NCI-H774 (cell line): ENCODE data around the gene SDHAF2.
"Not testable (repeated sequence)": the region's sequence is repeated elsewhere in the genome, so short reads cannot be mapped to it uniquely, and the experiment has no call there.

Experiments used
- DNase-seq: peaks from one replicate; lab custom pipeline; 2025; lab: John Stamatoyannopoulos, UW

The SDHAF2 gene

GRCh38 chr11:61425367-61426131, 4.4 kb upstream of the SDHAF2 start:
- no peak for DNase-seq

DNA sequence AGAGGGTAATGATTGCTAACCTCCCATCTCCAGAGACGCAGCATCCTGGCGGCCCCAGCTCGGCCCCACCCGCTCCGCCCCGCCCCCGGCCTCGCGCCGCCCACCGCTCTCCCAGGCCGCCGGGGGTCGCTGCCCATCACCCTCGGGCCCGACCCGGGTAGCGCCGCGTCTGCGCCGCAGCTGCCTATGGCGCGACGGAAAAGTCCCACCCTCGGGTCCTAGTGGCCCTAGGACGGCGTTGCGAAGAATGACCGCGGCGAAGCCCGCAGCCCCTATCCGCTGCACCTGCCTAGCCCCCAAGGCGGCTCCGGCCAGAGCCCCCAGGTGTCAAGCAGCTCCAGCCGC, 606 bp upstream of the SDHAF2 start:
- peak; percentile 57 for DNase-seq

DNA sequence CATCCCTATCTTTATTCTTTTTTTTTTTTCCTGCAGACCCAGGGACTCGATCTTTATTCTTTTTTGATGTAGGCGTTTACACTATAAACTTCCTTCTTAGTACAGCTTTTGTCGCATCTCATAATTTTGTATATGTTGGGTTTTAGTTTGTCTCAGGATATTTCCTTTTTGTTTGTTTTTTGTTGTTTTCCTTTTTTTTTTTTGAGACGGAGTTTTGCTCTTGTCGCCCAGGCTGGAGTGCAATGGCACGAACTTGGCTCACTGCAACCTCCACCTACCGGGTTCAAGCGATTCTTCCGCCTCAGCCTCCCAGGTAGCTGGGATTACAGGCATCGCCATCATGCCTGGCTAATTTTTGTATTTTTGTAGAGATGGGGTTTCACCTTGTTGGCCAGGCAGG, 915 bp downstream of the SDHAF2 start:
- DNase-seq = not testable (repeated sequence)

GRCh38 chr11:61437496-61437895, 7.6 kb downstream of the SDHAF2 start:
- no peak for DNase-seq

DNA sequence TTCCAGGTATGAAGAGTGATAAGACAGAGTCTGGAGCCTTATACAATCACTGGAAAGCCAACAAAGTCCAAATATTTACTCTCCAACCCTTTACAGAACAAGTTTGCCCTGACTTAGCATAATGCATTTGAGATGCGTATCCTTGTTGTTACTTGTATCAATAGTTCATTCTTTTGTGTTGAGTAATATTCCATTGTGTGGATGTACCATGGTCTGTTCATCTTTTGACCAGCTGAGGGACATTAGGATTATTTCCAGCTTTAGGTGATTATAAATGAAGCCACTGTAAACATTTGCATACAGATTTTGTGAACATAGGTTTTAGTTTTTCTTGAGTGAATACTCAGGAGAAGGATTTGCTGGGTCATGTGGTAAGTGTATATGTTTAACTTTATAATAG, 9.7 kb downstream of the SDHAF2 start:
- peak; percentile 49 for DNase-seq

DNA sequence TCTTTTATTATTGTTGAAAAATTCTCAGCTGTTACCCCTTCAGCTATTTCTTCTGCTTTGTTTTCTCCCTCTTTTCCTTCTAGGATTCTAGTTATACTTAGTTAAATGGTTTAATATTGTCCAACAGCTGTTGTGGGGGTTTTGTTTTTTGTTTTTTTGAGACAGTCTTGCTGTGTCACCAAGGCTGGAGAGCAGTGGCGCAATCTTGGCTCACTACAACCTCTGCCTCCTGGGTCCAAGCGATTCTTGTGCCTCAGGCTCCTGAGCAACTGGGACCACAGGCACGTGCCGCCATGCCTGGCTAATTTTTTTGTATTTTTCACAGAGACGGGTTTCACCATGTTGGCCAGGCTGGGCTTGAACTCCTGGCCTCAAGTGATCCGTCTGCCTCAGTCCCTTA, 12.7 kb downstream of the SDHAF2 start:
- DNase-seq = no peak

DNA sequence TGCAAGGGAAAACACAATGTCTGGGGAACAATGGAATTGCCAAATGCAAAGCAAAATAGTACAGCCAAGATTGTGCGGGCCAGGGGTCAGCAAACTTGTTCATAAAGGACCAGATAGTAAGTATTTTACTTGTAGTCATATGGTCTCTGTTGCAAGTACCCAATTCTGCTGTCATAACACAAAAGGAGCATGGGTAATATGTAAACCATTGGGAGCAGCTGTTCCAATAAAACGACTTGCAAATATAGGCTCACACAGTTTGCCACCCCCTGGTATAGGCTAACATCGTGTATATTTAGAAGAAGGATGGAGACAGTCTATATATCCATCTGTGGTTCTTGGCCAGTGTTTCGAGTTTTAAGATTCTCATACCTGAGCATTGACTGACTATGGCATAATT, 15.6 kb downstream of the SDHAF2 start:
- peak; percentile 39 for DNase-seq

DNA sequence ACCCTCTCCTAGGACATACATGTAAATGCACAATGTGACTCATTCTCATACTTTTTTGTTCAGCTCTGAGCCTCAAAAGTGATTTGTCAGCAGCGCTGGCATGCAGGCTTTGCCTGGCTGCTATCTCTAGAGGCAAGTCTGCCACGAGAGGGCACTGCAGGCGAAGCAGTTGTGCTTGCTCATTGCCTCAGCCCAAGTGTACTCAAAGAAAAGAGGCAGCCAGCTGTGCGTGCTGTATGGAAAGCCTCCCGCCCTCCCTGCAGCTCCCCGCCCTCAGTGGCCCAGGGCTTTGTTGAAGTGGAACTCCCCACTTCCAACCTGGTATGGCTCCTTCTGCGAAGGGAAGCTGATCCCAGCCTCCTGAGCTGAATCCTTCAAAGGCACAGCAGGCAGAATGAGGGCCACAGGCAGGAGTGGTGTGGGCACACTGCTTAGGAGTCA, 16.3 kb downstream of the SDHAF2 start:
- DNase-seq = peak; percentile 86

- no peak for DNase-seq
Observed at GRCh38 chr11:61447601-61448551, 18.0 kb downstream of the SDHAF2 start.

- DNase-seq = no peak
Observed at GRCh38 chr11:61448552-61448927, 18.6 kb downstream of the SDHAF2 start.

DNA sequence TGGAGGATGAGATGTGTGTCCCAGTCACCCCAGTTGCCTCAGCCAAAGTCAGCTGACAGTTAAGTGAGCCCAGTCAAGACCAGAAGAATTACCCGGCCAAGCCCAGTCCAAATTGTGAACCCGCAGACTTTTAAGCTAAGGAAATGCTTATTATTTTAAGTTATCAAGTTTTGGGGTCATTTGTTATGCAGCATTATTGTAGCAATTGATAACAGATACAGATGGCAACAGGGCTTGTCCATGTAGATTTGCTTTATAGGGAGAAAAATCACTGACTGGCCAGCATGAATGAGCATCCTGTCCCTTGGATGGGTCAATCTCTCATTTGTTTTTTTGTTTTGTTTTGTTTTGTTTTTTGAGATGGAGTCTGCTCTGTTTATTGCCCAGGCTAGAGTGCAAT, 22.9 kb downstream of the SDHAF2 start:
- DNase-seq = no peak

DNA sequence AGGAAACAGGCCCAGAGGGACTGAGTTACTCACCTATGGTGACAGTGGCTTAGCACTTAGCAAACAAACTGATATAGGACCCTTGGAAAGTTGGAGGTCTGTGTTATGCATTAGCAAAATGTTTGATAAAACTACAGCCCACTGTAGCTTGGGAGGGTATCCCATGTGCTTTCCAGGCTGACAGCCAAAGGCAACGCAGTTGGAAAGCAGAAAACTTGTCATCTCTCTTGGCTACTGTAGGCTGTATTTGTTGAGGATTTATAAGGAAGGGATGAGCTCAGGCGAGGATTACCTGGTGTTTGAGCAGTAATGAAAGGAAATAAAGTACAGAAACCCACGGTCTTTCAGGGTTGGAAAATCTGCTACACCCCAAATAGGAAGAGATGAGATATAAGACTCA, 23.8 kb downstream of the SDHAF2 start:
- no peak for DNase-seq

- DNase-seq = no peak
Observed at GRCh38 chr11:61454520-61454919, 24.6 kb downstream of the SDHAF2 start.

DNA sequence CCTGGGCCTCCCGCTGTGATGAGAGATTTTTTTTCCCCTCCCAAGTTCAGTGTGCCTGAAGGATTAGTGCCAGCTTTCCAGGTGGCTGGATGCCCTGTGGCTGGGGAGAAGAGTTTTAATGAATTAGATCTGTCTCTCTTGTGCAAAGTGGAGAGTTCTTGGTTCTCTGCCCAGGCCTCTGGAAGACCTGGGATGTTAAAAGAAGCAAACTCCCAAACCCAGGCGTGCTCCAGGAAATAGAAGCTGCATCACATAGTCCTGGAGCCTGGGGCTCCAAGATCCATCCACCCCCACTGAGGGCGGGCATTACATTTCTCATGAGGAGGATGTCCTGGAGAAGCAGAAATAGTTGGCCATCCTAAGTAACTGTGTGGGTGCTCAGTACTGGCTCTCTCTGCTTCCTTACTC, 30.6 kb downstream of the SDHAF2 start:
- no peak for DNase-seq

DNA sequence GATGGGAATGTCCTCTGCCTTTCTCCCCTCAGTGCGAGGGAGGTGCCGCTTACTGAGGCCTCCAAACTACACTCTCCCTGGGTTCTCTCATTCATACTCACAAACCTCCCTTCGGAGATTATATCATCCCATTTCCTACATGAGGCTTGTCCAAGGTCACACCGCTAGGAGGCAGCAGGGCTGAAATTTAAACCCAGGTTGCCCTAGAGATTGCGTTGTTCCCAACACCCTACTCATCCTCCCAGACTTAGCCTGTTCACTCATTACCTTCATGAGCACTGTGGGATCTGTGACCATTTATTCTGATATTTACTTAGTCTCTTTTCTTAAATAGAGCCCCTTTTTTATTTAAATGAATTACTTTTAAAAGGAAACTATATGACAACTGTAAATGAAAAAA, 31.1 kb downstream of the SDHAF2 start:
- DNase-seq = no peak

GRCh38 chr11:61467602-61468001, 37.7 kb downstream of the SDHAF2 start:
- DNase-seq = not testable (repeated sequence)

DNA sequence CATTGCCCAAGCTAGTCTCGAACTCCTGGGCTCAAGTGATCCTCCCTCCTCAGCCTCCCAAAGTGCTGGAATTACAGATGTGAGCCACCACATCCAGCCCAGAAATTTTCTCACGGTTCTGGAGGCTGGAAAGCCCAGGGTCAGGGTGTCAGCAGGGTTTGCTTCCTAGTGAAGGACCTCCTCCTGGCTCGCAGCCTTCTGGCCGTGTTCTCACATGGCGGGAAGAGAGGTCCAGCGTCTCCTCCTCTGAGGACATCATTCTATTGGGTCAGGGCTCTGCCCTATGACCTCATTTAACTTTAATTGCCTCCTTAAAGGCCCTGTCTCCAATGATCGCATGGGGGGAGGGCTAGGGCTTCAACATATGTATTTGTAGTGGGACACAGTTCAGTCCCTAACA, 38.1 kb downstream of the SDHAF2 start:
- DNase-seq = no peak

- DNase-seq = no peak
Observed at GRCh38 chr11:61472282-61472681, 42.4 kb downstream of the SDHAF2 start.

- DNase-seq = no peak
Observed at GRCh38 chr11:61472868-61473267, 42.9 kb downstream of the SDHAF2 start.

GRCh38 chr11:61473370-61474012, 43.6 kb downstream of the SDHAF2 start:
- no peak for DNase-seq

GRCh38 chr11:61474013-61474643, 44.2 kb downstream of the SDHAF2 start:
- no peak for DNase-seq

DNA sequence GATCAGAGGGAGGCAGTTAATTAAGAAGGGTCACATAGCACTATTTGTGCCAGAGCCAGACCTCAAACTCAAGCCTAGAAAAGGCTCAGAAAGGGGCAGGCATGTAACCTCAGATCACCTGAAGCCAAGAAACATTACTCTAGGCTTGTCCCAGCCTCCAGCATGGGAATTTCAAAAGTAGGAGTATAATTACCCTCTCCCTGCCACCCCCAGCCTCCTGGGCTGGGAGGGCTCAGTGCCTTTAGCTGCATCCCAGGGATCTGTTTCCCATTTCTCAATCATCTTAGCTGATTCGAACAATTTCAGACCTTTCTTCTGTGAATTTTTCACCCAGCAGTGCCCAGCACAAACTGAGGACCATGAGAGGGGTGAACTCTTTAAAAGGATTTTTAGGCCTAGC, 45.5 kb downstream of the SDHAF2 start:
- no peak for DNase-seq
